DOHH2 (cell line): Measurements from ENCODE around the gene GPR62.

ENCODE experiments used
- H3F3A ChIP-seq: fragments of 200-600 bp; sonication (generic), shearing (Covaris generic); 2 replicates; pipeline ENCODE4 v1.6.0; 2016; ENCODE audit warnings: antibody characterized with exemption, mild to moderate bottlenecking; ENCODE audit not compliant: control insufficient read depth, insufficient read depth
- H3K27ac ChIP-seq: fragments of 200-600 bp; sonication (generic); 2 replicates; pipeline ENCODE4 v1.5.1; 2014; ENCODE audit warnings: low read depth, mild to moderate bottlenecking, low read length, moderate library complexity
- H3K27me3 ChIP-seq: fragments of 200-600 bp; sonication (generic); 2 replicates; pipeline ENCODE4 v1.6.1; 2014; ENCODE audit warnings: mild to moderate bottlenecking, low read length, mixed read lengths; ENCODE audit not compliant: control insufficient read depth
- H3K36me3 ChIP-seq: fragments of 200-600 bp; sonication (generic); 2 replicates; pipeline ENCODE4 v1.6.1; 2014; ENCODE audit warnings: mild to moderate bottlenecking, low read length, moderate library complexity, mixed read lengths; ENCODE audit not compliant: control insufficient read depth
- H3K4me1 ChIP-seq: fragments of 200-600 bp; sonication (generic); 2 replicates; pipeline ENCODE4 v1.6.1; 2014; ENCODE audit warnings: mild to moderate bottlenecking, low read length, mixed read lengths; ENCODE audit not compliant: control insufficient read depth
- H3K4me2 ChIP-seq: fragments of 200-600 bp; sonication (generic); 2 replicates; pipeline ENCODE4 v1.6.0; 2014; ENCODE audit warnings: mild to moderate bottlenecking, low read length, moderate library complexity
- H3K4me3 ChIP-seq: fragments of 200-600 bp; sonication (generic); 2 replicates; pipeline ENCODE4 v1.5.1; 2014; ENCODE audit warnings: mild to moderate bottlenecking, low read length, mixed read lengths
- H3K79me2 ChIP-seq: fragments of 200-600 bp; sonication (generic); 2 replicates; pipeline ENCODE4 v1.6.1; 2014; ENCODE audit warnings: mild to moderate bottlenecking, low read length, mixed read lengths; ENCODE audit not compliant: control insufficient read depth
- H3K9me2 ChIP-seq: fragments of 200-600 bp; sonication (generic); replicated peaks from 2 replicates; pipeline ENCODE4 v1.6.1; 2014; ENCODE audit warnings: mild to moderate bottlenecking, low read length, mixed read lengths; ENCODE audit not compliant: control insufficient read depth
- H3K9me3 ChIP-seq: fragments of 200-600 bp; sonication (generic); 2 replicates; pipeline ENCODE4 v1.6.1; 2014; ENCODE audit warnings: antibody characterized with exemption, low read length, mixed read lengths; ENCODE audit not compliant: control insufficient read depth, insufficient read depth
- H4K20me1 ChIP-seq: fragments of 200-600 bp; sonication (generic); 2 replicates; pipeline ENCODE4 v1.6.0; 2014; ENCODE audit warnings: low read depth, mild to moderate bottlenecking, antibody characterized with exemption, low read length, moderate library complexity; ENCODE audit not compliant: control insufficient read depth, insufficient read depth
- EZH2phosphoT487 ChIP-seq: fragments of 200-600 bp; sonication (generic); IDR thresholded peaks from 2 replicates; pipeline ENCODE4 v1.6.1; 2017; ENCODE audit warnings: borderline replicate concordance, mild to moderate bottlenecking, antibody characterized with exemption, low read length, moderate library complexity, mixed read lengths
- TF ChIP-seq, protein P1 (sequence below): fragments of 200-600 bp; sonication (generic); IDR thresholded peaks from one replicate; pipeline ENCODE4 v1.5.1; 2014; ENCODE audit warnings: antibody characterized with exemption, mild to moderate bottlenecking, low read depth, low read length; ENCODE audit not compliant: poor library complexity, severe bottlenecking

Gene GPR62

DNA sequence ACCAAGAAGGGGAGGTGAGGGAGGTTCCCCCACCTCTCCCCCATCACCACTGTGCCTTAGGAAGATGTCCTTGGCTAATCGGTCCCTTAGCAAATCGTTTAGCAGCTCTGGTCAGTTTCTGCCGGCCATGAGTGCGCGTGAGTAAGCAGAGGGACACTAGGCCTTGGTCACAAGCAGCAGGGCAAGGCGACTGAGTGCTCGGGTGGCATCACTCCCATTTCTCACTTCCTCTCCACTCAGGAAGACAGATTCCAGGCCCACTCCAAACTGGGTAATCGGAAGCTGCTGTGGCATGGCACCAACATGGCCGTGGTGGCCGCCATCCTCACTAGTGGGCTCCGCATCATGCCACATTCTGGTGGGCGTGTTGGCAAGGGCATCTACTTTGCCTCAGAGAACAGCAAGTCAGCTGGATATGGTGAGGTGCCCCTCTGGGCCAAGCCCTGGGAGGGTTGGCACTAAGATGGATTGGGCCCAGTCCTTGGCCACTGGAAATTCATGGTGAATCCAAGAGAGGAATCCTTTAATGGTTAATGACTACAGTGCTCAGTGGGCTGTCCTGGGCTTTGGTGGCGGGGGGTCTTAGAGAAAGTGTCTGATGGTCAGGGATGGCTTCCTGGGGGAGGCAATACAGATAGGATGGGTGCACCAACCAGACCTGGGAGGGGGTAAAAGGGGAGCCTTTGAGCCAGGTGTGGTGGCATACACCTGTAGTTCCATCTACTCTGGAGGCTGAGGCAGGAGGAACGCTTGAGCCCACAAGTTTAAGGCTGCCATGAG is 9.1 kb upstream of the GPR62 start:
- Histone ChIP-seq H3K4me3 (no peak overlapping the region), H3K4me1 (peaks cover 11% of the 10 kb centered on the region), H3K36me3 (no peaks in the 10 kb centered on the region; the same call in 1 of the 2 replicates), H3K9me2 (no peaks in the 10 kb centered on the region), H3K9me3 (no peaks in the 10 kb centered on the region), H3F3A (no peaks in the 10 kb centered on the region), H3K27me3 (no peaks in the 10 kb centered on the region), H3K4me2 (no peak overlapping the region), H3K79me2 (peaks cover 9% of the 10 kb centered on the region), H4K20me1 (no peaks in the 10 kb centered on the region), H3K27ac (no peak overlapping the region)
- TF ChIP-seq, protein P1, sequence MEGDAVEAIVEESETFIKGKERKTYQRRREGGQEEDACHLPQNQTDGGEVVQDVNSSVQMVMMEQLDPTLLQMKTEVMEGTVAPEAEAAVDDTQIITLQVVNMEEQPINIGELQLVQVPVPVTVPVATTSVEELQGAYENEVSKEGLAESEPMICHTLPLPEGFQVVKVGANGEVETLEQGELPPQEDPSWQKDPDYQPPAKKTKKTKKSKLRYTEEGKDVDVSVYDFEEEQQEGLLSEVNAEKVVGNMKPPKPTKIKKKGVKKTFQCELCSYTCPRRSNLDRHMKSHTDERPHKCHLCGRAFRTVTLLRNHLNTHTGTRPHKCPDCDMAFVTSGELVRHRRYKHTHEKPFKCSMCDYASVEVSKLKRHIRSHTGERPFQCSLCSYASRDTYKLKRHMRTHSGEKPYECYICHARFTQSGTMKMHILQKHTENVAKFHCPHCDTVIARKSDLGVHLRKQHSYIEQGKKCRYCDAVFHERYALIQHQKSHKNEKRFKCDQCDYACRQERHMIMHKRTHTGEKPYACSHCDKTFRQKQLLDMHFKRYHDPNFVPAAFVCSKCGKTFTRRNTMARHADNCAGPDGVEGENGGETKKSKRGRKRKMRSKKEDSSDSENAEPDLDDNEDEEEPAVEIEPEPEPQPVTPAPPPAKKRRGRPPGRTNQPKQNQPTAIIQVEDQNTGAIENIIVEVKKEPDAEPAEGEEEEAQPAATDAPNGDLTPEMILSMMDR = no peak
- no peak for TF ChIP-seq EZH2phosphoT487

DNA sequence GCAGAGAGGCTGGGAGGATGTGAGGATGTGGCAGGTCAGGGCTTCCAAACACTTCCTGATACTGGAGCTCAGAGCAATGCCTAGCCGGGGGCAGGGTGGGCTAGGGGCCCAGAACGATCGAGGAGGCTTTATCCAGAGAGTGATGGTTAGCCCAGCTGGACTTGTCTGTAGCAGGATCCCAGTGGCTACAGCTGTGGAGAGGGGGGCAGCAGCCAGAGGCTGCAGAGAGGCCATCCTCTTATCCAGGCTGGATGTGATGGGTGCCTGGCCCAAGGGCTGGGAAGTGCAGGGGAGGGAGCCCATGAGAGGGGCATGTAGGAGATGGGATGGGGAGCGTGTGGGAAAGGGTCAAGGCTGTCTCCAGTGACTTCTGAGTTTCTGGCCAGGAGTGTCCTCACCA is 8.4 kb upstream of the GPR62 start:
- no peaks in the 10 kb centered on the region for H3K9me2 ChIP-seq
- no peaks in the 10 kb centered on the region for H3K27me3 ChIP-seq
- no peak overlapping the region for H3K4me3 ChIP-seq
- no peaks in the 10 kb centered on the region for H3F3A ChIP-seq
- no peaks in the 10 kb centered on the region for H3K9me3 ChIP-seq
- no peak for TF ChIP-seq EZH2phosphoT487
- TF ChIP-seq, protein P1 = no peak
- no peak overlapping the region for H3K27ac ChIP-seq
- H3K36me3 ChIP-seq = no peaks in the 10 kb centered on the region
- H3K4me1 ChIP-seq = peaks cover 11% of the 10 kb centered on the region
- no peaks in the 10 kb centered on the region for H4K20me1 ChIP-seq
- peaks cover 3% of the 10 kb centered on the region; the same call in 1 of the 2 replicates for H3K79me2 ChIP-seq
- no peak overlapping the region for H3K4me2 ChIP-seq

DNA sequence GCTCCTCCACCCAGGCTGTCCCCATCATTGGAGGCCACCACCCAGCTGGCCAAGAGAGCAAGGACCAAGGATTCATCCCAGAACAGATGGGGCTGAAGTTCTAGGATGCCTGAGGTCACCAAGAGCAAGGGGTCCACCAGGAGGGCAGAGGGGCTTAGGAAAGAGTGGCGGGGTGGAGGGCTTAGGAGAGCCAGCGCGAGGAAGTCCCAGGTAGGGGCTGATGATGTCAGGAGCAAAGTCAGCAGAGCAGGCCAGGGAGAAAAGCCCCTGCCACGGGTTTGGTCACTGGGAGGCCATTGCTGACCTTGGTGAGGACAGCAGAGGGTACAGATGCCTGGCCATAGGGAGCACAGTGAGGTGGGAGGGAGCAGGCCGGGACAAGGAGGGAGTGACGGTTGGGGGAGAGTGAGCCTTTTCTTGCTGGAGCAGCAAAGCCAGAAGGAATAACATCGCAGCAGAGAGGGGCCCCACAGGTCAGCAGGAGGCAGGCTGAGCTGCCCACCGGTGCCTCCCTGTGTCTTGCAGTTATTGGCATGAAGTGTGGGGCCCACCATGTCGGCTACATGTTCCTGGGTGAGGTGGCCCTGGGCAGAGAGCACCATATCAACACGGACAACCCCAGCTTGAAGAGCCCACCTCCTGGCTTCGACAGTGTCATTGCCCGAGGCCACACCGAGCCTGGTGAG is 7.8 kb upstream of the GPR62 start:
- Histone ChIP-seq H3K27ac (no peak overlapping the region), H3K4me1 (peaks cover 8% of the 10 kb centered on the region), H4K20me1 (no peaks in the 10 kb centered on the region), H3K4me2 (no peak overlapping the region), H3K9me2 (no peaks in the 10 kb centered on the region), H3K27me3 (no peaks in the 10 kb centered on the region), H3K36me3 (no peaks in the 10 kb centered on the region), H3K4me3 (no peak overlapping the region), H3K79me2 (peaks cover 2% of the 10 kb centered on the region; the same call in 1 of the 2 replicates), H3K9me3 (no peaks in the 10 kb centered on the region), H3F3A (no peaks in the 10 kb centered on the region)
- no peak for TF ChIP-seq EZH2phosphoT487
- TF ChIP-seq, protein P1 = no peak
